Epithelial cell of proximal tubule (primary cell): Measurements from ENCODE around the gene SLC4A1AP. TPM values are rescaled to one million over a fixed set of nuclear protein-coding genes. Genes with fewer than 3 reads are reported as not detected.

Experiments
- DNase-seq: peaks from one replicate; pipeline ENCODE4 v3.0.0-alpha.2; 2011; ENCODE audit warnings: low read depth
- H3K4me3 ChIP-seq: 2 replicates; pipeline ENCODE4 v1.5.1; 2011; ENCODE audit warnings: low read depth, mild to moderate bottlenecking, low read length
- CTCF ChIP-seq: conservative IDR thresholded peaks from 2 replicates; pipeline ENCODE4 v1.5.1; 2012; ENCODE audit warnings: low read depth, mild to moderate bottlenecking, low read length
- total RNA-seq: library from RNA; depleted of rRNA; stranded (reverse); fragments of >200 nt; gene quantifications from 2 replicates; pipeline ENCODE4 v1.2.3, GENCODE V29; 2015

SLC4A1AP gene
- total RNA-seq, 1 donor from 2014 or later, result 34.7 TPM

DNA sequence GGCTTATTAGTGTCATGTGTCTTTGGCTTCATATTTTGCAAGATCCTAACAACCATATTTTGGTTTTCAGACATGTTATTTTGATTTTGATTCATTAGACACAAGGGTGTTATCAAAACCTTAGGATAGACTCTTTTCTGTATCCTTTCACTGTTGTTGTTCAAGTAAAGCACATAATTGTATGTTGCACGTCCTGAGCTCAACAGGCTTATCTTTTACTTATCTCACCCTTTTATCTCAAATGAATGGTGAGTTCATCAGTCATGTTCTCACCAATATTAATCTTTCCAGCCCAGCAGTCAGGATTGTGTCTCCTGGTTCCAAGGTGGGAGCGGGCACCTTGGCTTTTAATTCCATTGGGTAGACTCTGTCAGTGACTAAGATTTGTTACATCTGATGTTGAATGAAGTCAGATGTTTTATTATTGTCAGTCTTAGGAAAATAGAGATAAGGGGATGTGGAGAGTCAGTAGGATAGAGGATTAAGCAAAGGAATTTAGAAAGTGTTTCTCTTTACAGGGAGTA, 22.9 kb upstream of the SLC4A1AP start:
- no peak for DNase-seq
- TF ChIP-seq CTCF, result no peak
- no peak overlapping the region for H3K4me3 ChIP-seq

- TF ChIP-seq CTCF, result no peak
- no peak for DNase-seq
- no peak overlapping the region for H3K4me3 ChIP-seq
These were observed 18.5 kb upstream of the SLC4A1AP start for GRCh38 chr2:27645197-27645596.

GRCh38 chr2:27647289-27647688, 16.4 kb upstream of the SLC4A1AP start:
- no peak overlapping the region for H3K4me3 ChIP-seq
- no peak for DNase-seq
- no peak for TF ChIP-seq CTCF

DNA sequence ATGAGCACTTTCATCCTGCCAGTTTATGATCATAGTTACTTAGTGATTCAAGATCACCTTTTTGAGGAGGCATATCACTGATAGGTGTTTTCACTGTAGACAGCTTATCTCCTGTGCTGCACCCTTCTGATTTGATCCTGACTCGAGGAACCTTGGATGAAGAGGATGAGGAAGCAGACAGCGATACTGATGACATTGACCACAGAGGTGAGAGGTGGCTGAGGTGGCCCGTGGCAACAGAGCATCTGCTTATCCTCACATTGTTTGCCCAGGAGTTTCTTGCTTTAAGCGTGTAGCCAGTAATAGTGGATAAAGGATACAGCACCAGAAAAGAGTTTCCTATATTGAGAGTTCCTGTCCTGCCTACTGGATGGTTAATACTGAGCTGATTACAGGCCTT, 16.0 kb upstream of the SLC4A1AP start:
- H3K4me3 ChIP-seq, result no peak overlapping the region
- no peak for DNase-seq
- no peak for TF ChIP-seq CTCF

DNA sequence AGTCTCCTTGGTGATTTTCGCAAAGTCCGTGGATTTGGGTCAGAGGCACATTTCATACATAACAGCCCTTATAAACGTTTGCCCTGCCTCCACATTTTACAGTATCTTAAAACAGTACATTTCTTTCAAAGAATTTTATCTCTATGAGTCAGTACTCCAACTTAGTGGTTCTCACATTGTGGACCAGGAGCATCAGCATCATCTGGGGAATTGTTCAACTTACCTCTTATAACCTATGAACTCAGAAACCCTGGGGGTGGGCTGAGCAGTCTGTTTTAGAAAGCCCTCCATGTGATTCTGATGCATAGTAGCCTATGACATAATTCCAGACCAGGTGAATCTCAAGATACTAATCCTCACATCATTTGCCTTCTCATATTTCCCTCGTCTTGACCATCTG, 12.6 kb upstream of the SLC4A1AP start:
- DNase-seq, result no peak
- no peak overlapping the region for H3K4me3 ChIP-seq
- no peak for TF ChIP-seq CTCF

- TF ChIP-seq CTCF, result no peak
- DNase-seq, result no peak
- H3K4me3 ChIP-seq, result no peak overlapping the region
These were observed 11.3 kb upstream of the SLC4A1AP start for GRCh38 chr2:27652341-27652740.

DNA sequence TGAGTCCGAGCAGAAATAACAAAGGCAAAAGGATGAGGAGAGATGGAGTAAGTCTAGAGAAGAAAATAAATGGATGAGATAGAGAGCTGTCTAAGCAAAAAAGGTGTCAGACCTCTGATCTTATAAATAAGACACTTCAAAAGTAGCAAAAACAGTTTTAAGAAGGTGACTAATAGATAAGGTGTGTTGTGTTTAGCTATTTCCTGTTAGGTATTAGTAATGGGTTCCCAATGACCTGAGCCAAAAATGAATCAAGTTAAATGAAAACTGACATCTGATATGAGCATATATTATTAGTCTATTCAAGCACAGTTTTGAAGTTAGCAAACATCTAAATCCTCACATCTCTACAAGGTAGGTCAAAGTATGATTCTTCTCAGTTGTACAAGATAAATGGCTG, 10.9 kb upstream of the SLC4A1AP start:
- H3K4me3 ChIP-seq, result no peak overlapping the region
- TF ChIP-seq CTCF, result no peak
- DNase-seq, result no peak
